ENCODE measurements around the gene SPOCK1.

DNA sequence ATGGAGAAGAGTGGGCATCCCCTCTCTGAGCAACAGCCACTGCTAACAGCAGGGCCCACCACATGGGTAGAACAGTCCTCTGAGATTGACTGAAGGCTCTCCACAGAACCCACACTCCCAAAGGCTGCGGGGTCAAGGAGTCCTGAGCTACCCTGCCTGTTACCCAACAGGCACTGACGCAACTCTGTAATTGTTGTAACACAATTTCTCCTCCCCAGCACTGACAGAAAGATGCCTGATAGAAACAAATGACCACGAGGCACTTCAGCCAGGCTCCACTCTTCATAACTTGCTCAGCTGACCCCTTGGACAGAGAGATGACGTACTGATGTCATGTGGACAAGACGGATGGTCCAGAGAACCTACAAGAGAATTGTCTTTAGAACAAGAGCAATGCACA, 220.7 kb downstream of the SPOCK1 start:
- TF ChIP-seq BHLHE40 (IDR thresholded peaks at IDR 0.05; ENCODE audit: borderline replicate concordance) (no peak), FOXA1 (IDR thresholded peaks at IDR 0.05) (no peak), ARNT (IDR thresholded peaks at IDR 0.05) (no peak), NFRKB (IDR thresholded peaks at IDR 0.05) (no peak), FOXK2 (IDR thresholded peaks at IDR 0.05) (no peak), HDGF (IDR thresholded peaks at IDR 0.05; ENCODE audit: borderline replicate concordance) (no peak), ELF4 (IDR thresholded peaks at IDR 0.05) (no peak), SP1 (IDR thresholded peaks at IDR 0.05) (no peak), FOXM1 (IDR thresholded peaks at IDR 0.05; ENCODE audit: borderline replicate concordance) (no peak), SUZ12 (IDR thresholded peaks at IDR 0.05) (no peak), ZNF384 (IDR thresholded peaks at IDR 0.05) (no peak)
- TF ChIP-seq, protein P1, sequence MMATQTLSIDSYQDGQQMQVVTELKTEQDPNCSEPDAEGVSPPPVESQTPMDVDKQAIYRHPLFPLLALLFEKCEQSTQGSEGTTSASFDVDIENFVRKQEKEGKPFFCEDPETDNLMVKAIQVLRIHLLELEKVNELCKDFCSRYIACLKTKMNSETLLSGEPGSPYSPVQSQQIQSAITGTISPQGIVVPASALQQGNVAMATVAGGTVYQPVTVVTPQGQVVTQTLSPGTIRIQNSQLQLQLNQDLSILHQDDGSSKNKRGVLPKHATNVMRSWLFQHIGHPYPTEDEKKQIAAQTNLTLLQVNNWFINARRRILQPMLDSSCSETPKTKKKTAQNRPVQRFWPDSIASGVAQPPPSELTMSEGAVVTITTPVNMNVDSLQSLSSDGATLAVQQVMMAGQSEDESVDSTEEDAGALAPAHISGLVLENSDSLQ (IDR thresholded peaks at IDR 0.05): no peak

Data from HEK293T (cell line).